VCaP (cell line): Measurements from ENCODE around the gene RIOK2.

ENCODE experiments used
- H3K27ac ChIP-seq: fragments of 450-650 bp; 2 replicates; pipeline ENCODE4 v1.5.1; 2017
- TF ChIP-seq, protein P1 (sequence below): fragments of 450-650 bp; conservative IDR thresholded peaks from 2 replicates; pipeline ENCODE4 v1.5.1; 2017; ENCODE audit warnings: mild to moderate bottlenecking, moderate library complexity

The RIOK2 gene

DNA sequence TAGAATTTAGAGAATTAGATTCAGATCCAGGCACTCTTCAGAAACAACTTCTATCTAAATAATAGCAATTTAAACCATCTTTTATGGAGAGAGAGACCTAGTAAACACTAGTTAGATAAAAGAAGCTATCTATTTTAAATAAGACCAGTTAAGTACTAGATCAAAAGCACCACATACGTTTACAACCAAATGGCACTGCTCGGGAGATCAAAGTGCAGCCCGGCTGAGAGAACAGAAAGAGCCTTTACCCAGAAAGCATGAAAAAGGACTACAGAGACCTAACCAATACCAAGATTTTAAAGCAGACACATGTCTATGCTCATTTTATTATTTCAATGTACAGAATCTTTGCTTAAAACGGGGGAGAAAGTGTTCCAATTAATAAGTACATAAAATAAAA is 71.4 kb downstream of the RIOK2 start:
- no peak overlapping the region for H3K27ac ChIP-seq
- TF ChIP-seq, protein P1, sequence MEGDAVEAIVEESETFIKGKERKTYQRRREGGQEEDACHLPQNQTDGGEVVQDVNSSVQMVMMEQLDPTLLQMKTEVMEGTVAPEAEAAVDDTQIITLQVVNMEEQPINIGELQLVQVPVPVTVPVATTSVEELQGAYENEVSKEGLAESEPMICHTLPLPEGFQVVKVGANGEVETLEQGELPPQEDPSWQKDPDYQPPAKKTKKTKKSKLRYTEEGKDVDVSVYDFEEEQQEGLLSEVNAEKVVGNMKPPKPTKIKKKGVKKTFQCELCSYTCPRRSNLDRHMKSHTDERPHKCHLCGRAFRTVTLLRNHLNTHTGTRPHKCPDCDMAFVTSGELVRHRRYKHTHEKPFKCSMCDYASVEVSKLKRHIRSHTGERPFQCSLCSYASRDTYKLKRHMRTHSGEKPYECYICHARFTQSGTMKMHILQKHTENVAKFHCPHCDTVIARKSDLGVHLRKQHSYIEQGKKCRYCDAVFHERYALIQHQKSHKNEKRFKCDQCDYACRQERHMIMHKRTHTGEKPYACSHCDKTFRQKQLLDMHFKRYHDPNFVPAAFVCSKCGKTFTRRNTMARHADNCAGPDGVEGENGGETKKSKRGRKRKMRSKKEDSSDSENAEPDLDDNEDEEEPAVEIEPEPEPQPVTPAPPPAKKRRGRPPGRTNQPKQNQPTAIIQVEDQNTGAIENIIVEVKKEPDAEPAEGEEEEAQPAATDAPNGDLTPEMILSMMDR, result no peak

DNA sequence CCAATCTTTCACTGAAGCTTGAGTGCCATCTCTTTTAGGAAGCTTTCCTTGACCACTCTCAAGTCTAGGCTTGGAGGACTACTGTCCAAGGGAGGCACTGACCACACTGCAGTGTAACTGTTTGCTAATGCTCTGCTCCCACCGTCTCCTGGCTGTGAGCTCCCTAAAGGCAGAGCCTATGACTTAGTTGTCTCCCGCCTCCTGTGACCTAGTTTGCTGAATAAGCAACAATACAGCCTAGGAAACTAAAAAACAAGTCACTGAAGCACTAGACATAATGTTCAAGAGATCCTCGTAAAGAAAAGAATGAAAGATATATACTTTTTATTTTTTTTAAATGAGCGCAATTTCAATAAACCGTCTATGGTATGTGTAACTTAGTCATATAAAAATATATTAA is 72.0 kb downstream of the RIOK2 start:
- TF ChIP-seq, protein P1, result no peak
- no peak overlapping the region for H3K27ac ChIP-seq
